NT2/D1 (cell line): ENCODE data around the gene SLC6A18.

Experiments used
- DNase-seq: peaks from one replicate; pipeline ENCODE4 v3.0.0-alpha.2; 2011; ENCODE audit warnings: low read depth, low spot score
- H3K27me3 ChIP-seq: 2 replicates; pipeline ENCODE4 v1.6.0; 2011; ENCODE audit warnings: mild to moderate bottlenecking; ENCODE audit not compliant: insufficient read length, insufficient read depth
- H3K36me3 ChIP-seq: 2 replicates; pipeline ENCODE4 v1.6.1; 2011; ENCODE audit warnings: mild to moderate bottlenecking, low read length, mixed read lengths; ENCODE audit not compliant: insufficient read depth, insufficient read length
- H3K4me1 ChIP-seq: 2 replicates; pipeline ENCODE4 v1.5.1; 2011; ENCODE audit not compliant: insufficient read depth, insufficient read length
- H3K4me3 ChIP-seq: 2 replicates; pipeline ENCODE4 v1.5.1; 2011; ENCODE audit warnings: low read depth; ENCODE audit not compliant: insufficient read length
- H3K9ac ChIP-seq: 2 replicates; pipeline ENCODE4 v1.6.0; 2011; ENCODE audit warnings: low read depth; ENCODE audit not compliant: insufficient read length
- H3K9me3 ChIP-seq: 2 replicates; pipeline ENCODE4 v1.5.1; 2011; ENCODE audit warnings: mild to moderate bottlenecking, low read length; ENCODE audit not compliant: insufficient read depth
- SUZ12 ChIP-seq: IDR thresholded peaks from 2 replicates; pipeline ENCODE4 v1.6.1; 2011; ENCODE audit not compliant: insufficient read length, insufficient read depth; ENCODE audit errors: extremely low read depth
- YY1 ChIP-seq: IDR thresholded peaks from 2 replicates; pipeline ENCODE4 v1.6.1; 2011; ENCODE audit not compliant: insufficient read length, insufficient read depth
- ZNF274 ChIP-seq: IDR thresholded peaks from 2 replicates; pipeline ENCODE4 v1.6.1; 2011; ENCODE audit warnings: mild to moderate bottlenecking, low read depth, low read length

The SLC6A18 gene

GRCh38 chr5:1201327-1202025 is 23.7 kb upstream of the SLC6A18 start, which contains the start of gene SLC6A19:
Gene SLC6A19 (plus strand): TSS chr5:1201595. CDS start chr5:1201651, 56 bp downstream.
- no peak within 1 kb of the TSS for H3K4me3 ChIP-seq
- DNase-seq: no peak
- H3K27me3 ChIP-seq: peaks cover 4% of the 10 kb centered on the region
- H3K9ac ChIP-seq: no peak within 1 kb of the TSS
- peaks cover 10% of the 10 kb centered on the region for H3K4me1 ChIP-seq
- TF ChIP-seq ZNF274 (no peak), YY1 (no peak), SUZ12 (no peak)
- no peaks in the 10 kb centered on the region for H3K36me3 ChIP-seq
- no peaks in the 10 kb centered on the region for H3K9me3 ChIP-seq

- Histone ChIP-seq H3K4me3 (no peak overlapping the region), H3K9ac (no peak overlapping the region), H3K27me3 (peaks cover 4% of the 10 kb centered on the region), H3K36me3 (no peaks in the 10 kb centered on the region), H3K9me3 (no peaks in the 10 kb centered on the region), H3K4me1 (peaks cover 10% of the 10 kb centered on the region)
- TF ChIP-seq SUZ12 (no peak), ZNF274 (no peak), YY1 (no peak)
- no peak for DNase-seq
Observed at GRCh38 chr5:1202026-1202797, 23.0 kb upstream of the SLC6A18 start.

GRCh38 chr5:1202798-1203185 is 22.4 kb upstream of the SLC6A18 start:
- DNase-seq: no peak
- TF ChIP-seq SUZ12 (no peak), ZNF274 (no peak), YY1 (no peak)
- Histone ChIP-seq H3K4me3 (no peak overlapping the region), H3K36me3 (no peaks in the 10 kb centered on the region), H3K27me3 (peaks cover 4% of the 10 kb centered on the region), H3K9ac (no peak overlapping the region), H3K9me3 (no peaks in the 10 kb centered on the region), H3K4me1 (peaks cover 10% of the 10 kb centered on the region)

DNA sequence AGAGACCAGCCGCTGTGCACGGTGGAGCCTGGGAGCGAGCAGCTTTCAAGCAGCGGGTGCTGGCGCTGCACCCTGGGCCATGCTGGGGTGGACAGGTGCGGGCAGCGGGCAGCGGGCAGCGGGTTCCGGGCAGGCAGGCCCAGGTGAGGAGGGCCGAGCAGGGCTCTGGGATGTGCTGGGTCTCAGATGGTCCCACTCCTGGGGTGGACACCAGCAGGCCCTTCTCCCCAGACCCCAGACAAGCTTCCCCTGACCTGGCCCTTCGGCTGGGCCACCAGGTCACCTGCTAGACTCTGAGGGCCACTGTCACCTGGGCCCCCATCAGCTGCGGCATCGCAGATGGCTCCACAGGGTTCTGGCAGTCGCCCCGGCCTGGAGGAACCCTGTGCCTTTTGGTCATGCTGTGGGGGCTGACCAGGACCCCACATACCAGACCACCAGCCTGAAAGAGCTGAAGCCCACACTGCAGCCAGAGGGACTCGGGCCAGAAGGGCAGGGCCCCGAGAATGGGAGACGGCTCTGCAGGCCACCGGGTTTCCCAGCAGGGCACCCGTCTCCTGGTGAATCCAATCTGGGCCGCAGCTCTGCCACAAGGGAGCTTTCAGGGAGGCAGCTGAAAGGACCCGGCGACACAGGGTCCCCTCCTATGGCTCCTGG is 21.7 kb upstream of the SLC6A18 start:
- no peak overlapping the region for H3K4me3 ChIP-seq
- H3K36me3 ChIP-seq: no peaks in the 10 kb centered on the region
- TF ChIP-seq SUZ12 (no peak), ZNF274 (no peak), YY1 (no peak)
- H3K9me3 ChIP-seq: no peaks in the 10 kb centered on the region
- H3K9ac ChIP-seq: peak overlapping the region; percentile 42
- no peaks in the 10 kb centered on the region for H3K27me3 ChIP-seq
- no peak for DNase-seq
- peaks cover 10% of the 10 kb centered on the region for H3K4me1 ChIP-seq

DNA sequence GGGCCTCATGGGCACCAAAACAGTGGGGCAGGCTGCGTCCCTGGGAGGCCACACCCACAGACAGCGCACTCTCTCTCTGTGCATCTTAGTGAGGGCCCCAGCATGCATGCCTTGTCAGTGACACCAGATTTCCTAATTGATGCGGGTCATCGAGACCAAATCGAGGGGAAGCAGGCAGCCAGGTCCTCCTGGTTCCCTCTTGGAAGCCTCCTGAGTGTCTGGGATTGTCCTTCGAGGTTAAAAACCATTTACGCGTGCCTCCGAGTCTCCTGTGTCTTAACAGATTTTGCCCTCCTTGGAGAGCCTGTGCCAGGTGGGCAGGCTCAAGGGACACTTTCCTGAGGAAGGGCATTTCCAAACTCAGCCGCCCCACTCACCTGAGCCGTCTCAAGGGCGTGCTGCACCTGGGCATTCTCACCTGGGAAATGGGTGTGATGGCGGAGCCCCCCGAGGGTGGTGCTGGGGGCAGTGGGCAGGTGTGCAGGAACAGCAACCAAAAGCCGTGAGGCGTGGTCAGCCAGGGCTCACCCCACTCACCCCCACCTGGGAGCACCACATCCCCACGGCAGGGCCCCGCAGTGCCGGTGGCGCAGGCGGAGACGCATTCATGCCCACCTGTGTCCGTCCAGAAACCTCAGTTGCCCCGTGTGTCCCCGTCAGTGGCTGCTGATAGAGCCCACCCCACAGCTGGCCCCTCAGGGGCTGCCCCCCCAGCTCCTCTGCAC is 21.1 kb upstream of the SLC6A18 start:
- Histone ChIP-seq H3K36me3 (no peaks in the 10 kb centered on the region), H3K27me3 (no peaks in the 10 kb centered on the region), H3K9ac (peak overlapping the region; percentile 42), H3K4me1 (peaks cover 10% of the 10 kb centered on the region), H3K4me3 (no peak overlapping the region), H3K9me3 (no peaks in the 10 kb centered on the region)
- TF ChIP-seq SUZ12: no peak
- no peak for TF ChIP-seq YY1
- TF ChIP-seq ZNF274: no peak
- no peak for DNase-seq

- Histone ChIP-seq H3K4me1 (peaks cover 10% of the 10 kb centered on the region), H3K9me3 (no peaks in the 10 kb centered on the region), H3K4me3 (no peak overlapping the region), H3K9ac (no peak overlapping the region), H3K36me3 (no peaks in the 10 kb centered on the region), H3K27me3 (no peaks in the 10 kb centered on the region)
- TF ChIP-seq SUZ12 (no peak), YY1 (no peak)
- peak; percentile 23 for DNase-seq
Observed at GRCh38 chr5:1204693-1205242, 20.4 kb upstream of the SLC6A18 start.
